ENCODE data around the gene PDGFRB.

GRCh38 chr5:150181027-150181426, 25.4 kb upstream of the PDGFRB start:
- TF ChIP-seq CTCF (optimal IDR thresholded peaks at IDR 0.05 in 1 of 3, IDR thresholded peaks at IDR 0.05 in 1 of 3, conservative IDR thresholded peaks at IDR 0.05 in 1 of 3; ENCODE audit: extremely low read depth in 1 of 3, insufficient read depth in 2 of 3, low read length in 3 of 3) (no peak), EZH2 (IDR thresholded peaks at IDR 0.05; ENCODE audit: low read length) (no peak)
